HG03045 (cell line): Measurements from ENCODE around the gene ISCU.

Experiments
- ATAC-seq: cut with Tn5 transposase; IDR thresholded peaks from one replicate; pipeline ENCODE4 v1.9.1; 2021; ENCODE audit warnings: mild to moderate bottlenecking, moderate library complexity; ENCODE audit not compliant: unreplicated experiment

Gene ISCU

GRCh38 chr12:108602209-108602705, 39.9 kb downstream of the ISCU start:
- ATAC-seq, result no peak

DNA sequence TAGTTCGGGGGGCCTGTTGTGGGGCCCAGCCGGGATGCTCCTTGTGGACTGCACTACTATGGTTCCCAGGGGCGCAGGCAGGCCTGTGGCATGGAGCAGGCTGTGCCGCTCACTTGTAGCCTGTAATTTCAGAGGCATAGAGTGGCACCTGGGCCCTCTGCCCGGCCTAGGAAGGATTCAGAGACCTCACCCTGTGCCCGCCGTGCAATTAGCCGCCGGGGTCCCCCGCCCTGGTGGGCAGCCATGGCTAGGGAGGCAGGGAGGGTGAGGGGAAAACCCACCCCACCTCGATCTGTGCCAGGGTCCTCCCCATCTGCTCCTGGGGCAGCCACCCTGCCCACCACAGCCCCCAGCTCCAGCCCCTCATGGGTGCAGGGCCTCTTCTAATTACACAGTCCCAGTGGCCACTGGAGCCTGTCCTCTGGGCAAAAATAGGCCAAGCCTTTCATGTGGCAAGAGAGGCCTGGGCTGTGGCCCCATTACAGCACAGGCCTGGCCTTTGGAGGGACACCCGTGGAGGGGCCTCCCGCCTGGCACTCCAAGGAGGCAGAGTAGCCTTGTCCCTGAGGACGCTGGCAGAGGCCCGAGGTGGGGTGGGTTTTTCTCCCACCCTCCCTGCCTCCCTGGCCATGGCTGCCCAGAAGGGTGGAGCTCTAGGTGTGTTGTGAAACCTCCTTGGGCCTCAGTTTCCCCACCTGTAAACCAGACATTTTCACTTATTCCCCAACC, 40.7 kb downstream of the ISCU start:
- ATAC-seq, result no peak

DNA sequence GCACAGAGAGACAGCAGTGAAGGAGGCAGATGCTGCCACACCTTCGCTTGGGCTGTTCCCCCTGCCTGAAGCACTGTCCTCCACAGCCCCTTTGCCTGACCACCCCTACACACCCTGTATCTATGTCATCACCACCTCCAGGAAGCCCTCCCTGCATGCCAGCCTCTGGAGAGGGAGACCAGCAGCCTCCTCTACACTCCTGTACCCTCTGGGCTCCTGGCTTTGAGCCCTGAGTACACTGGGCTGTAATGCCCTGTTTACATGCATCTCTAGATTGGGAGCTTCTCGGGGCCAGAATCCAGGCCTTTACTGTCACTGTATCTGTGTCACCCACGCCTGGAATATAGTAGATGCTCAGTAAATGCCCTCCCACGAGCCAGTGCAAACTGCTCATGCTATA, 41.3 kb downstream of the ISCU start:
- no peak for ATAC-seq

DNA sequence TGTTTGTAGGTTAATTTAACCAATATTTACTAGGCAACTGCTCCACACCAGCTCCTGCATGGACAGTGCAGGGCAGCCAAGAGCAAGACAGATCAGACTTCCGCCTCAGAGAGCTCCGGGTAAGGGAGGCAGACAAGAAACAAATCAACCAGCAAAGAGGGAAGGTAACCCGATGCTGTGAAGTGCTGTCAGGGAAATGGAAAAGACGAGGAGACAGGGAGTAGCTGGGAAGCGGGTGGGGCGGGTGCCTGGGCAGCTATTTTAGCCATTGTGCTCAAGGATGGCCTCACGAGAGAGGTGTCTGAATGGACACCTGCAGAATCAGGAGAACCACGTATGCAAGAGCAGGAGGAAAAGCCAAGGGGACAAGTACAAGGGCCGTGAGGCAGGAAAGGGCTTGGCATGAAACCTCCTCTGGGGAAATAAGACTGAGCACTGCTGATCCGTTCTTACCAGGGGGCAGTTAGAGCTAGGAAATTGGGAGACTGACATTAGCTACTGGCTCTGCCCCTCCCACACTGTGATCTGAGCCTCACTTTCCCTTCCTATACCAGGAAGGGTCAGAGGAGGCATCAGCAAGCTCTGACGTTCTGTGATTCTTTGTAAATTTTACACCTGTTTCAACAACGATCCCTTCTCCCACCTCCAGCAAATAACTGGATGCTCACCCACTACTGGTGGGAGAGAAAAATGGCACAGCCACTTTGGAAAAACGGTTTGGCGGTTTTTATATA, 42.0 kb downstream of the ISCU start:
- no peak for ATAC-seq

- no peak for ATAC-seq
Observed at GRCh38 chr12:108605000-108605689, 42.7 kb downstream of the ISCU start.

GRCh38 chr12:108605690-108606406, 43.5 kb downstream of the ISCU start:
- no peak for ATAC-seq

- ATAC-seq, result no peak
Observed at GRCh38 chr12:108606492-108606891, 44.1 kb downstream of the ISCU start.

DNA sequence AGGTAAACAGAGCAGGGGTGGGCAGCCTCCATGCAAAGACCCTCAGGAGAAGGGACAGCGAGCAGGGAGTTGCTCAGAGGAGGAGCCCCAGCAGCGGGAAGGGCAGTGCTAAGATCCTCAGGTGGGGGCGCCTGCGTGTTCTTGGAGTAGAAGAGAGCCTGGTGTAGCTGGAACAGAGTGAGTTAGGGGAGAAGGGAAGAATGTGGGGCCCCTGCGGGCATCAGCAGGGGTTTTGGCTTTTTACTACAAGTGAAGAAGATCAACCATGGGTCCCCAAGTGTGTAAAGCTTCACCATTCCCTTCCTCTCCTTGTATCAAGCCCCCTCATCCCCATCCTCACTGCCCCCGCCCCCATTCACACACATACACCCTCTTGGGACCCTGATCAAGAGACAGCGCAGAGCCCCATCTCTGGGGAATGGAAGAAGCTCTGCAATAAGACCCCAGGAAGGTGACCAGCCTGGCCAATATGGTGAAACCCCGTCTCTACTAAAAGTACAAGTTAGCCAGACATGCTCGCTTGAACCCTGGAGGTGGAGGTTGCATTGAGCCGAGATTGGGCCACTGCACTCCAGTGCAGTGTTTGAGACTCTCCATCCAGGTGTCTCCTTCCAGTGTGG, 45.7 kb downstream of the ISCU start:
- no peak for ATAC-seq

DNA sequence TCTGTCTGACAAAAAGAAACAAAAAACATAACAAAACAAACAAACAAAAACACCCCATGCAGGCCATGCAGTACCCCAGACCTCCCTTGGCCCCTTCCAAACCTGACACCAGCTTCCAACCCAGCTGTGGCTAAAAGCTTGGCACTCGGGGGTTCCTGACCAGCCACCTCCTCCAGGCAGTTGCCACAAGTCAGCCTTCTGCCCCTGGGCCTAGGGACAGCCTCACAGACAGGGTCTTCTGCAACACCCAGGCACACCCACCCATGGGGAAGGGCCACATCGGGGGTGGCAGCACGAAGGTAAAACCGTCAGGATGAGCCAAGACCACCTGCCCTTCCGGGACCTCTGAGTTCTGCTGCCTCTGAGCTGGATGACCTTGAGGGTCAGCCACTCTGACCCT, 46.2 kb downstream of the ISCU start:
- ATAC-seq, result no peak

GRCh38 chr12:108609537-108610335, 47.3 kb downstream of the ISCU start:
- no peak for ATAC-seq

- ATAC-seq, result no peak
Observed at GRCh38 chr12:108610336-108610815, 48.0 kb downstream of the ISCU start.

DNA sequence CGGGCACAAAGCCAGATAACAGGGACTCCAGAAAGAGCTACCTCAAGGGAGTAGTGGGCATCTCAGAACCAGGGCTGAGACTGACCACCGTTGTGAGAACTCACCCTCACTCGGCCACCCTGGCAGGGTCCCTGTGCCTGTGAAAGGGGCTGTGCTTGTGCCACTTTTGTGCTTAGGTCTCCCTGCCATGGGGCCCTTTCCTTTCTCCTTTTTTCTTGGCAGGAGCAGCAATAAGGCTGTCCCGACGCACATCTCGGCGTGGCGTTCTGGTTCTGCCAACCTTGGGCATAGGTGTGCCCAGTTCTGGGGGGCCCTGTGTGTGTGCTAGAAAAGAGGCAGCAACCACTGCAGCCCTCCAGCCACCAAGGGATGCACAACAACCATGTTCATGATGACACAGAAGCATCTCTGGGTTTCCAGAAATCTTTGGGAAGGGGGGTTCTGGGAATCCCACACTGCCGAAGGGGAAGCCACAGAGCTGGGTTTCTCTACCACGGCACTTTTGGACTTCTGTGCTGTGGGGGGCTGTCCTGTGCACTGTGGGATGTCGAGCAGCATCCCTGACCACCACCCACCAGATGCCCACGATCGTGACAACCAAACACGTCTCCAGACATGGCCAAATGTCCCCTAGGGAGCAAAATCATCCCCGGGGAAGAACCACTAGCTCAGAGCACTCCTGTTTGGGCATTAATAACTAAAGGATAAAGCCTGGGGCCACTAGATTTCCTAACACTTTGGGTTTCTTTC, 48.6 kb downstream of the ISCU start:
- ATAC-seq, result no peak

GRCh38 chr12:108611884-108612415, 49.6 kb downstream of the ISCU start:
- ATAC-seq, result no peak

DNA sequence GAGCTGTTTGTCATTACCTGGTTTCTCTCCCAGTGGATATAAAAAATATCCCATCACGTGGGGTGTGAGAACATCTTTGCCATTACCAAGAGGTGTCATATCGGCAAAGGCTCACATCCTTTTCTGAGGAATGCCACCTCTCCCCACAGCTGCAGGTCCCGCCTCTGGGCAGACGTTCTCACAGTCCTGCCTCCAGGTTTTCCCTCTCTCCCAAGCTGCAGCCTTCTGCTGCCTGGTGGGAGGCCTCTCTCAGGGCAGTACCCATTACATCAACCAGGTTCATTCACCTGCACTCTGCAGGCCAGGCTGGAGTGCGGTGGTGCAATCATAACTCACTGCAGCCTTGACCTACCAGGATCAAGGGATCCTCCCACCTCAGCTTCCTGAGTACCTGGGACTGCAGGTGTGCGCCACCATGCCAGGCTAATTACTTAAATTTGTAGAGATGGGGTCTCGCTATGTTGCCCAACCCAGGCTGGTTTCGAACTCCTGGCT, 50.4 kb downstream of the ISCU start:
- no peak for ATAC-seq

- ATAC-seq, result no peak
Observed at GRCh38 chr12:108613548-108613947, 51.2 kb downstream of the ISCU start.

DNA sequence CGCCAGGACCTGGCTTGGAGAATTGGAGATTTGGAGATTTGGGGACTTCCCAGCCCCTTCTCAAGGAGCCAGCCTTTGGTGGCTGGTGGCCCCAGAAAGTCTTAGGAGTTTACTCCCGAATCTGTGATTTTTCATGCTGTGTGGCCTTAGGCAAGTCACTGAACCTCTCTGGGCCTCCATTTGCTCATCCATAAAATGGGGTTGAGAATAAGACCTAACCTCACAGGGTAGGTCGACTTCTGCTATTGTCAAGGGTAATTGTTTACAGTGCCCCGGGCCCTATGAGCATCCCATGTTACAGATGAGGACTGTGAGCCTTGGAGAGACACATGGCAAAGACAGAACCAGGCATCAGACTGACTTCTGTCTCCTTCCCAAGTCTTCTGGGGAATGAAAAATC, 51.6 kb downstream of the ISCU start:
- no peak for ATAC-seq

- no peak for ATAC-seq
Observed at GRCh38 chr12:108614639-108615038, 52.2 kb downstream of the ISCU start.

GRCh38 chr12:108615918-108616317, 53.5 kb downstream of the ISCU start:
- no peak for ATAC-seq

- no peak for ATAC-seq
Observed at GRCh38 chr12:108616359-108616758, 54.0 kb downstream of the ISCU start.
